SK-N-SH treated with all-trans-retinoic acid at 6 μM for 48 hours (cell line): ENCODE results near the gene TCFL5.
A peak's percentile ranks its signal among the peaks of the same experiment; 100 is the strongest.

Source experiments
- ATAC-seq: fragments of 200-7000 bp; cut with Tn5 transposase; 3 replicates; pipeline ENCODE4 v1.9.1; 2020; ENCODE audit warnings: mild to moderate bottlenecking, moderate library complexity
- BACH2 ChIP-seq: fragments of 250-450 bp; sonication (Bioruptor Pico); IDR thresholded peaks from 2 replicates; pipeline ENCODE4 v1.9.0; 2021; ENCODE audit warnings: mild to moderate bottlenecking, borderline replicate concordance
- ESRRG ChIP-seq: fragments of 250-450 bp; sonication (Bioruptor Pico); IDR thresholded peaks from 2 replicates; pipeline ENCODE4 v1.6.1; 2021; ENCODE audit warnings: mild to moderate bottlenecking
- GLIS3 ChIP-seq: fragments of 250-450 bp; sonication (Bioruptor Pico); IDR thresholded peaks from 2 replicates; pipeline ENCODE4 v1.5.0; 2020; ENCODE audit warnings: mild to moderate bottlenecking, moderate library complexity
- ISL1 ChIP-seq: fragments of 250-450 bp; sonication (Bioruptor Pico); IDR thresholded peaks from 2 replicates; pipeline ENCODE4 v2.1.2; 2022; ENCODE audit warnings: mild to moderate bottlenecking, moderate library complexity
- OSR1 ChIP-seq: fragments of 250-450 bp; sonication (Bioruptor Pico); IDR thresholded peaks from 2 replicates; pipeline ENCODE4 v1.8.0; 2022; ENCODE audit warnings: moderate library complexity, mild to moderate bottlenecking, inconsistent platforms
- PPARA ChIP-seq: fragments of 250-450 bp; sonication (Bioruptor Pico); IDR thresholded peaks from 2 replicates; pipeline ENCODE4 v1.5.0; 2020; ENCODE audit warnings: mild to moderate bottlenecking, borderline replicate concordance
- RARB ChIP-seq: fragments of 250-450 bp; sonication (Bioruptor Pico); IDR thresholded peaks from 2 replicates; pipeline ENCODE4 v1.8.0; 2021; ENCODE audit warnings: mild to moderate bottlenecking, moderate library complexity
- SNAI2 ChIP-seq: fragments of 250-450 bp; sonication (Bioruptor Pico); IDR thresholded peaks from 2 replicates; pipeline ENCODE4 v1.5.0; 2020; ENCODE audit warnings: mild to moderate bottlenecking, moderate library complexity
- TCF4 ChIP-seq: fragments of 250-450 bp; sonication (Bioruptor Pico); IDR thresholded peaks from 2 replicates; pipeline ENCODE4 v1.8.0; 2021; ENCODE audit warnings: mild to moderate bottlenecking, moderate library complexity, borderline replicate concordance
- TOX ChIP-seq: fragments of 250-450 bp; sonication (Bioruptor Pico); IDR thresholded peaks from 2 replicates; pipeline ENCODE4 v1.8.0; 2021; ENCODE audit warnings: mild to moderate bottlenecking, moderate library complexity, borderline replicate concordance
- ZC3H10 ChIP-seq: fragments of 250-450 bp; sonication (Bioruptor Pico); IDR thresholded peaks from 2 replicates; pipeline ENCODE4 v1.5.1; 2021; ENCODE audit warnings: mild to moderate bottlenecking, moderate library complexity
- ZFP3 ChIP-seq: fragments of 250-450 bp; sonication (Bioruptor Pico); IDR thresholded peaks from 2 replicates; pipeline ENCODE4 v1.5.0; 2020; ENCODE audit warnings: mild to moderate bottlenecking, moderate library complexity
- ZFP30 ChIP-seq: fragments of 450-650 bp; formaldehyde crosslinking; IDR thresholded peaks from 2 replicates; pipeline ENCODE4 v1.5.0; 2022; ENCODE audit warnings: mild to moderate bottlenecking, moderate library complexity
- ZNF565 ChIP-seq: fragments of 450-650 bp; formaldehyde crosslinking; conservative IDR thresholded peaks from 2 replicates; pipeline ENCODE4 v1.5.0; 2020; ENCODE audit warnings: low read depth, mild to moderate bottlenecking, moderate library complexity
- ZNF70 ChIP-seq: fragments of 450-650 bp; formaldehyde crosslinking; IDR thresholded peaks from 2 replicates; pipeline ENCODE4 v1.5.0; 2020; ENCODE audit warnings: mild to moderate bottlenecking, moderate library complexity
- ZNF8 ChIP-seq: fragments of 450-650 bp; formaldehyde crosslinking; IDR thresholded peaks from 2 replicates; pipeline ENCODE4 v1.5.0; 2020; ENCODE audit warnings: mild to moderate bottlenecking, moderate library complexity
- TF ChIP-seq, protein P1 (sequence below): fragments of 250-450 bp; sonication (Bioruptor Pico); IDR thresholded peaks from 2 replicates; pipeline ENCODE4 v1.5.0; 2020; ENCODE audit warnings: mild to moderate bottlenecking, moderate library complexity
- TF ChIP-seq, protein P2 (sequence below): fragments of 250-450 bp; sonication (Bioruptor Pico); IDR thresholded peaks from 2 replicates; pipeline ENCODE4 v1.8.0; 2021; ENCODE audit warnings: low read depth, mild to moderate bottlenecking, moderate library complexity, borderline replicate concordance
- TF ChIP-seq, protein P3 (sequence below): fragments of 250-450 bp; sonication (Bioruptor Pico); IDR thresholded peaks from 2 replicates; pipeline ENCODE4 v1.8.0; 2020; ENCODE audit warnings: mild to moderate bottlenecking, moderate library complexity, borderline replicate concordance

TCFL5 gene

DNA sequence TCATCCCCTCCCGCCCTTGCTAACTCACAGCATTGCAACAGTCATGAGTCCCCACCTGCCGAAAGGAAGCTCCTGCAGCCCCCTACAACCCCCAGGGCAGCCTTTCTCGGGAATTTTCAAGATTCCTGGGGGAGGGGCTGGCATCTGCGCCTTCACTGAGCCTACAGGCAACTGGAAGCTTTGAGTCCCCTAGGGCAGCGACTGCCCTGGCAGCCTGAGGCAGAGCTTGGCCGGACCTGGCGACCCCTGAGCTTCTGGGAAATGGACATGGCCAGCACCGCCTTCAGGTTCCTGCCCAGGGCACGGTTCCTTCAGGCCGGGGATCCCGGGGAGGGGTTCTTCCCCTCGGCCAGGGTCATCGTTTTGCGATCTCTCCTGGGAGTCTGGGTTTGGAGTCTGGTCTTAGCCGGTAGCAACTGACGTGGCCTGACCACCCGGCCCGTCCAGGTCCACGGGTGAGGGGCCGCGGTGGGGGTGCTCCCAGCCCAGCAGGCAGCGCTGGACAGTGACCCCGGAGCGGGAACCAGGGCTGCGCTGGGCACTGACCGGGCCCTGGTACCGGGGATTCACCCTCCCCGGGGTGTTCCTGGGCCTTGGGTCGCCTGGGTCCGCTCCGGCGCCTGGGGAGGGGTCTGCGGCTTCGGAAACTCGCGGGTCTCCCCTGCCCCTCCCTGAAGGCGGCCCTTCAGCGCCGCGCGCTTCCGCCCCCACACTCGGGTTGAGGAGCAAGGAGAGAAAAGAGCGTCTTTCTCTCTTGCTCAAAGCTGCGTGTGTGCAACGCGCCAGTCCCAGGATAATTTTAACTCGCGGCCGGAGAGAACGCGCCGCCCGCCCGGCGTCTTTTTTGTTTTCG is 45.4 kb downstream of the TCFL5 start (continued):
- TF ChIP-seq, protein P1, sequence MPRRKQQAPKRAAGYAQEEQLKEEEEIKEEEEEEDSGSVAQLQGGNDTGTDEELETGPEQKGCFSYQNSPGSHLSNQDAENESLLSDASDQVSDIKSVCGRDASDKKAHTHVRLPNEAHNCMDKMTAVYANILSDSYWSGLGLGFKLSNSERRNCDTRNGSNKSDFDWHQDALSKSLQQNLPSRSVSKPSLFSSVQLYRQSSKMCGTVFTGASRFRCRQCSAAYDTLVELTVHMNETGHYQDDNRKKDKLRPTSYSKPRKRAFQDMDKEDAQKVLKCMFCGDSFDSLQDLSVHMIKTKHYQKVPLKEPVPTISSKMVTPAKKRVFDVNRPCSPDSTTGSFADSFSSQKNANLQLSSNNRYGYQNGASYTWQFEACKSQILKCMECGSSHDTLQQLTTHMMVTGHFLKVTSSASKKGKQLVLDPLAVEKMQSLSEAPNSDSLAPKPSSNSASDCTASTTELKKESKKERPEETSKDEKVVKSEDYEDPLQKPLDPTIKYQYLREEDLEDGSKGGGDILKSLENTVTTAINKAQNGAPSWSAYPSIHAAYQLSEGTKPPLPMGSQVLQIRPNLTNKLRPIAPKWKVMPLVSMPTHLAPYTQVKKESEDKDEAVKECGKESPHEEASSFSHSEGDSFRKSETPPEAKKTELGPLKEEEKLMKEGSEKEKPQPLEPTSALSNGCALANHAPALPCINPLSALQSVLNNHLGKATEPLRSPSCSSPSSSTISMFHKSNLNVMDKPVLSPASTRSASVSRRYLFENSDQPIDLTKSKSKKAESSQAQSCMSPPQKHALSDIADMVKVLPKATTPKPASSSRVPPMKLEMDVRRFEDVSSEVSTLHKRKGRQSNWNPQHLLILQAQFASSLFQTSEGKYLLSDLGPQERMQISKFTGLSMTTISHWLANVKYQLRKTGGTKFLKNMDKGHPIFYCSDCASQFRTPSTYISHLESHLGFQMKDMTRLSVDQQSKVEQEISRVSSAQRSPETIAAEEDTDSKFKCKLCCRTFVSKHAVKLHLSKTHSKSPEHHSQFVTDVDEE (CRISPR knock-in tag): no peak
- TF ChIP-seq BACH2 (CRISPR knock-in tag): no peak
- TF ChIP-seq TOX (CRISPR knock-in tag): no peak
- no peak for TF ChIP-seq ESRRG (CRISPR knock-in tag)
- no peak for TF ChIP-seq ZFP3 (CRISPR knock-in tag)
- no peak for TF ChIP-seq PPARA
- TF ChIP-seq ZNF565 (CRISPR knock-in tag): no peak
- no peak for TF ChIP-seq ISL1 (CRISPR knock-in tag)
- TF ChIP-seq TCF4 (CRISPR knock-in tag): no peak
- no peak for TF ChIP-seq SNAI2 (CRISPR knock-in tag)

DNA sequence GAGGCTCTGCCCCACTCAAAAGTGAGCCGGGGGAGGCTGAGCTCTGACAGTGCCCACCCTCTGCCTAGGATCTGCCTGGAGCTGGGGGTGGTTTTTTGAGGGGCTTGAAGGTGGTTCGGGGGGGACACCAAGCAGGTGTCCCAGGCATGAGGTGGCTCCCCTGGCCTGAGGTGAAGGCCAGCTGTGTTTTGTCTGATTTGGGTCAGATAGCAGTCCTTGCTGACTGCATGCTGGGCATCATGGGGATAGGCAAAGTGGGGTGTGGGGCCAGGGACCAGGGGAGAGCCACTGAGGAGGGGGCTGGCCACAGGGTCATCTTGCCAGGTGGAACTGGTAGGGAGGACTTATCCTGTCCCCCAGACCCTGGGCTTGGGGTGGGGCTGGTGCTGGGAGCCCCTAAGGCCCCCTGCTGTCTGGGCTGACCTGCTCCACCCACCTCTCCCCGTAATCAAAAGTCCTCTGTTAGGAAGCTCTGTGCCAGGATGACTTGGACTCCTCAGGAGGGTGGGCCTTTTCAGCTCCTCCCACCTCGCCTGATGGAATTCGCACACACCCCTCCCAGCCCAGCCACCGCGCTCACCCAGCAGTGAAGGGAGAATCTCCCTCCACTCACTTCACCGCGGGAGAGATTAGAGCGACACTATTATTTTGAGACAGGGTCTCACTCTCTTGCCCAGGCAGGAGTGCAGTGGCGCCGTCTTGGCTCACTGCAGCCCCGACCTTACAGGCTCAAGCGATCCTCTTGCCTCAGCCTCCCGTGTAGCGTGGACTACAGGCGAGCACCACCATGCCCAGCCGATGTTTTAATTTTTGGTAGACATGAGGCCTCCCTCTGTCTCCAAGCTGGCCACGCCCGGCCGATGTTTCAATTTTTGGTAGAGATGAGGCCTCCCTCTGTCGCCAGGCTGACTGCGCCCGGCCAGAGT is 46.3 kb downstream of the TCFL5 start:
- ATAC-seq: peak; percentile 10; the same call in 2 of the 3 replicates
- no peak for TF ChIP-seq ZFP3 (CRISPR knock-in tag)
- no peak for TF ChIP-seq RARB (CRISPR knock-in tag)
- TF ChIP-seq ZFP30 (CRISPR knock-in tag): no peak
- TF ChIP-seq SNAI2 (CRISPR knock-in tag): no peak
- TF ChIP-seq OSR1 (CRISPR knock-in tag): no peak
- TF ChIP-seq, protein P2, sequence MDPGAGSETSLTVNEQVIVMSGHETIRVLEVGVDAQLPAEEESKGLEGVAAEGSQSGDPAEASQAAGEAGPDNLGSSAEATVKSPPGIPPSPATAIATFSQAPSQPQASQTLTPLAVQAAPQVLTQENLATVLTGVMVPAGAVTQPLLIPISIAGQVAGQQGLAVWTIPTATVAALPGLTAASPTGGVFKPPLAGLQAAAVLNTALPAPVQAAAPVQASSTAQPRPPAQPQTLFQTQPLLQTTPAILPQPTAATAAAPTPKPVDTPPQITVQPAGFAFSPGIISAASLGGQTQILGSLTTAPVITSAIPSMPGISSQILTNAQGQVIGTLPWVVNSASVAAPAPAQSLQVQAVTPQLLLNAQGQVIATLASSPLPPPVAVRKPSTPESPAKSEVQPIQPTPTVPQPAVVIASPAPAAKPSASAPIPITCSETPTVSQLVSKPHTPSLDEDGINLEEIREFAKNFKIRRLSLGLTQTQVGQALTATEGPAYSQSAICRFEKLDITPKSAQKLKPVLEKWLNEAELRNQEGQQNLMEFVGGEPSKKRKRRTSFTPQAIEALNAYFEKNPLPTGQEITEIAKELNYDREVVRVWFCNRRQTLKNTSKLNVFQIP (CRISPR knock-in tag): no peak
- TF ChIP-seq ZNF8 (CRISPR knock-in tag): no peak

DNA sequence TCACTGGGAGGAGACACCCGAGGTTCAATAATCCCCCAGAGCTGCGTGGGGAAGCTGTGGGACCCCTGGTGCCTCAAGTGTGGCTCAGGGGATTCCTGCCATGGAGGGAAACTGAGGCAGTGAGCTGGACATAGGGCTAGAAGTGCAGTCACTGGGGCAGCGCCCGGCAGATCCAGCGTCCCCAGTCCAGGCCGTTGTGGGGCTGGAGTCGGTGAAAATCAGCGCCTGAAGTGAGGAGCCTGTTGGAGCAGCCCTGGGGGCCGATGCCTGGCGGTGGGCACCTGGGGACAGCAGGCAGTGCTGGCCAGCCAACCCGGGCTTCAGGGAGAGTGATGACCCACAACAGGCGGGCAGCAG is 46.9 kb downstream of the TCFL5 start:
- ATAC-seq: no peak
- TF ChIP-seq ZNF70 (CRISPR knock-in tag) (no peak), SNAI2 (CRISPR knock-in tag) (no peak)

DNA sequence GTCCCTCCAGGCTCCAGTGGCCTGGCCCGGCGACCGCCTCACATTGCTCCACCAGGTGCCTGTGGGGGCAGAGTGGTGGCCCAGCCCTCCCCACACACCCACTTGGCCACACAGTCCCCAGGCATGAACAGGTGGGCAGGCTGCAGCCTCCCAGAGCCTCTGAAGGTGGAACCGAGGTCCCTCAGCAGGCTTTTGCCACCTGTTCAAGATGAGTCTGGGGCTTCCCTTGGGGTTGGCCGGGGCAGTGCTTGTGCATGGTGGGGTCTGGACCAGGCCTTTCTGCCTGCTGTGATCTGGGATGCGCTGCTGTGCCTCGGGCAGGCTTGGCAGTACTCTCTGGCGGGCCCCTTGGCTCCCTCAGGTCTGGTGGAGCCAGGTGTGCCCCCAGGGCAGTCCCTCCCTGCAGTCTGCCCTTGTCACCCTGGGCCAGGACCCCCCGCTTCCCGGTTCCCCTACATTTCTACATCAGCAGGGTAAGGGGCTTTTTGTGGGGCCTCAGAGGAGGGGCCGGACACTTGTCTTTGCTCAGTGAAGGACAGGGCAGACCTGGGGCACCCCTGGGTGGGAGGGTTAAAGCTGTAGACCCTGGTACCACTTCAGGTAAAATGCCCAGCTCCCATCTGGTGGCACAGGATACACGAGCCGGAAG is 47.4 kb downstream of the TCFL5 start:
- ATAC-seq: no peak
- no peak for TF ChIP-seq ZC3H10
- no peak for TF ChIP-seq ZNF70 (CRISPR knock-in tag)
- TF ChIP-seq ZFP3 (CRISPR knock-in tag): no peak
- no peak for TF ChIP-seq SNAI2 (CRISPR knock-in tag)
- no peak for TF ChIP-seq RARB (CRISPR knock-in tag)

DNA sequence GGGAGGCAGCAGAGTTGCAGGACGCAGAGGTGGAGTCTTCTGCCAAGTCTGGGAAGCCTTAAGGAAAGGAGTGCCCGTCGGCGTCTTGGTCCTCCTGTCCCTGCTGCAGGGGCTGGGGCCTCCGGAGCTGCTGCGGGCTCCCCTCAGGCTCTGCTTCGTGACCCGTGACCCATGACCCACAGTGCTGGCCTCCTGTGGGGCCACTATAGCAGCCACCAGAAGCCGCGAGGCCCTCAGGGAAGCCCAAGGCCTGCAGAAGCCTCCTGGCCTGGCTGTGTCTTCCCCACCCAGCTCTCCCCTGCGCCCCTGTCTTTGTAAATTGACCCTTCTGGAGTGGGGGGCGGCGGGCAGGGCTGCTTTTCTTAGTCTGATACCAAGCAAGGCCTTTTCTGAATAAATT is 48.0 kb downstream of the TCFL5 start:
- no peak for ATAC-seq
- TF ChIP-seq ZC3H10: no peak
- no peak for TF ChIP-seq ZFP3 (CRISPR knock-in tag)
- TF ChIP-seq, protein P2 (CRISPR knock-in tag): no peak
- TF ChIP-seq, protein P3, sequence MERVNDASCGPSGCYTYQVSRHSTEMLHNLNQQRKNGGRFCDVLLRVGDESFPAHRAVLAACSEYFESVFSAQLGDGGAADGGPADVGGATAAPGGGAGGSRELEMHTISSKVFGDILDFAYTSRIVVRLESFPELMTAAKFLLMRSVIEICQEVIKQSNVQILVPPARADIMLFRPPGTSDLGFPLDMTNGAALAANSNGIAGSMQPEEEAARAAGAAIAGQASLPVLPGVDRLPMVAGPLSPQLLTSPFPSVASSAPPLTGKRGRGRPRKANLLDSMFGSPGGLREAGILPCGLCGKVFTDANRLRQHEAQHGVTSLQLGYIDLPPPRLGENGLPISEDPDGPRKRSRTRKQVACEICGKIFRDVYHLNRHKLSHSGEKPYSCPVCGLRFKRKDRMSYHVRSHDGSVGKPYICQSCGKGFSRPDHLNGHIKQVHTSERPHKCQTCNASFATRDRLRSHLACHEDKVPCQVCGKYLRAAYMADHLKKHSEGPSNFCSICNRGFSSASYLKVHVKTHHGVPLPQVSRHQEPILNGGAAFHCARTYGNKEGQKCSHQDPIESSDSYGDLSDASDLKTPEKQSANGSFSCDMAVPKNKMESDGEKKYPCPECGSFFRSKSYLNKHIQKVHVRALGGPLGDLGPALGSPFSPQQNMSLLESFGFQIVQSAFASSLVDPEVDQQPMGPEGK (CRISPR knock-in tag): no peak
- TF ChIP-seq SNAI2 (CRISPR knock-in tag): no peak
- no peak for TF ChIP-seq TOX (CRISPR knock-in tag)
- TF ChIP-seq ZNF8 (CRISPR knock-in tag): no peak
- no peak for TF ChIP-seq ISL1 (CRISPR knock-in tag)
- TF ChIP-seq, protein P1 (CRISPR knock-in tag): no peak
- no peak for TF ChIP-seq ESRRG (CRISPR knock-in tag)
- no peak for TF ChIP-seq BACH2 (CRISPR knock-in tag)
- TF ChIP-seq ZNF70 (CRISPR knock-in tag): no peak
- no peak for TF ChIP-seq GLIS3 (CRISPR knock-in tag)
